NCI-H1105 treated with DMSO at 0.1 percent for 48 hours (cell line): ENCODE measurements around the gene SLC22A6.
A peak's percentile ranks its signal among the peaks of the same experiment; 100 is the strongest.

Experiments used
- DNase-seq: peaks from one replicate; lab custom pipeline; 2025; lab: John Stamatoyannopoulos, UW

SLC22A6 gene

DNA sequence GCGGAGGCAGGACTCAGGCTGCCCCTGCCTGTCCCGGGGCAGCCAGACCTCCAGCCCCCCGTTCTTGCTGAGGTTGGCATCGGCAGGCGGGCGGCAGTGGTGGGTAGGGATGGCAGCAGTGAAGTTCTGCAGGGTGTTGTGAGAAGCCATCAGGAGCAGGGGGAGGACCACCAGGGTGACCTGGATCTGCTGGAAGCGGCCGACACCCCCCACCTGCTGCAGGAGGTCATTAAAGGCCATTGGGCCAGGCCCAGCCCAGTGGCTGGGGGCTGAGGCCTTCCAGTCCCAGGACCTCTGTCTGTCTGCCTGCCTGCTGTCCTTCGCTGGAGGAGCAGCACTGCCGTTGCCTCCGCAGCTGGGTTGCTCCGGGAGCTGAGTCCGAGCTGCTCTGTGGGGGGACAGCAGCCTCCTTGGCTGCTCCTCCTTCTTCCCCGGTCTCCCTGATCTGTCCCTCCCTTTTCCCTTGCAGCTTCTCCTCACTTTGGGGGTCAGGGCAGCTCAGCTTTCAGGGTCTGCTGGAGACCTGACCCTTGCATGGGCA lies at the start of gene SLC22A6:
Gene SLC22A6, minus strand, starts transcription at position 517 of the 541 bp plus-strand sequence. Its CDS starts 277 bp downstream, at position 240.
- DNase-seq: no peak

GRCh38 chr11:63032457-63032856 lies 47.7 kb upstream of the SLC22A6 start:
- DNase-seq: no peak

DNA sequence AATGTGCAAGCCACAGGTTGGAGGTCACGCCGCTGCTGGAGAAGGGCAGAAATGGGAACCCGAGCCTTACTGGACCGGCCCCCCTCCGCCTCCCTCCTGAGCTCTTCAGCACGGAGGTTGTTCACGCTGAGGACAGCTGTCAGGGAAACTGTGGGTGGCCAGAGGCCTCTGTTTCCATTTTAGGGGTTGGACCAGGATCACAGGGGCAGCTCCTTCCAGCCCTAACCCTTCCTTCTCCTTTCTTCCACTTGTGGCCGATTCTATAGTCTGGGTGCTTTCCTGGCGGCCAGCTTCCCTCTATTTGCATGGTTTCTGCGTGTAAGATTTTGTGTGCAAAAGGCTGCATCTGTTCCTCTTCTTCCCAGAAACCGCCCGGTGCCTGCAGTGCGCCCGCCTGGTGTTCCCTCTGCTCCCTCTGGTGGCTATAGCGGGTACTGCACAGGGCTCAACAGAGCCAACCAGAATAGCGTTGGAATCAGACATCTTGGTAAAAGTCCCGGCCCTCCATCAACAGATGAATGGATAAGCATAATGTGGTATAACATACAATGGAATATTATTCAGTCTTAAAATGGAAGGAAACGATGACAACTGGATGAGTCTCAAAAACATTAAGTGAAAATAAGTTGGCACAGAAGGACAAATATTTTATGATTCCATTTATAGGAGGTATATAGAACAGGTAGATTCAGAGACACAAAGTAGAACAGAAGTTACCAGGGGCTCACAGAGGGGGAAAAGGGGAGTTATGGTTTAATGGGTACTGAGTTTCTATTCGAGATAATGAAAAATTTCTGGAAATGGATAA lies 39.3 kb upstream of the SLC22A6 start:
- DNase-seq: peak; percentile 71

GRCh38 chr11:63023222-63023814 lies 38.6 kb upstream of the SLC22A6 start:
- DNase-seq: no peak

- no peak for DNase-seq
Measured at GRCh38 chr11:63022441-63022840, 37.7 kb upstream of the SLC22A6 start.

DNA sequence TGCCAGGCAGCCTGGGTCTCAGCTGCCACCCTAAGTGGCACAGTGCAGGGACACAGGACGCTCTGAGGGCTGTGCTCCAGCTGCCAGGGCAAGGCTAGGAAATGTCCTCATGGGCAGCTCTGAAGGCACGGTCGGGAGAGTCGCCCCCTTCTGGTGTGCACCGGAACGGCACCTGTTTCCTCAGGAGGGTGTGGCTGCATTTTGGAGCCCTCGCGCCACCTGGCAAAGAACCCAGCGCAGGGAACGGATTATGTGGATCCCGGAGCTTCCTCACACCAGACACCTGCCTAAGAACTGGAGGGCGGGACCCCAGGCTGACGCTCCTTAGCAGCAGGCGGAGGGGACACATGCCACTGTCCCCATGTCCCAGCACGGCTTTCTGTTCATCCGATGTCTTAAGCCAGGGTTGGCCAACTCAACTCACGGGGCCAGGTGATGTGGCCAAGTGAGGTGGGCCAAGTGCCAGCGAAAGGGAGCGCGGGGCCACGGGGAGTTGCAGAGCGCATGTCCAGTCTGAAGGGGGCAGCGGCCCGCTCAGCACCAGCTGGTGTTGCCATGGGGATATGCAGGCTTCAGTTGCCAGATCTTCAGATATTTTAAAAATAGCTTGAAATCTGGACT lies 36.0 kb upstream of the SLC22A6 start:
- peak; percentile 3 for DNase-seq

DNA sequence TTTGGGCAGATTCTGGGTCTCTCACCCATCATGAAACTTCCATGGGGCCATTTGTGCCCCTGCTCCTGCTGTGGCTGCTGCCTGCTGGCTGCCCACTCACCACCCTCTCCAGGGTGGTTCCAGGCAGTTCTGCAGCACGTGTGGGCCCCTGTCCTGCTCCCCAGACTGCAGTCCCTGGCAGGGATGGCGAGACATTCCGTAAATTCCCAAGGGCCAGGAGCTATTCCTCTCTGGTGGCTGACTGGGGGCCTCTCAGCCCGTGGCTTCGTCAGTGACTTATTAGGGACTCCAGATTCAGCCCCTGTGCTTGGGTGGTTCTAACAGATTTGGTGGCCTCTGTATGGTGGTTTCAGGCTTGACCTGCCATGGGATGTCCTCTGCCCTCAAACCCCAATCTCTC lies 34.7 kb upstream of the SLC22A6 start:
- no peak for DNase-seq

DNA sequence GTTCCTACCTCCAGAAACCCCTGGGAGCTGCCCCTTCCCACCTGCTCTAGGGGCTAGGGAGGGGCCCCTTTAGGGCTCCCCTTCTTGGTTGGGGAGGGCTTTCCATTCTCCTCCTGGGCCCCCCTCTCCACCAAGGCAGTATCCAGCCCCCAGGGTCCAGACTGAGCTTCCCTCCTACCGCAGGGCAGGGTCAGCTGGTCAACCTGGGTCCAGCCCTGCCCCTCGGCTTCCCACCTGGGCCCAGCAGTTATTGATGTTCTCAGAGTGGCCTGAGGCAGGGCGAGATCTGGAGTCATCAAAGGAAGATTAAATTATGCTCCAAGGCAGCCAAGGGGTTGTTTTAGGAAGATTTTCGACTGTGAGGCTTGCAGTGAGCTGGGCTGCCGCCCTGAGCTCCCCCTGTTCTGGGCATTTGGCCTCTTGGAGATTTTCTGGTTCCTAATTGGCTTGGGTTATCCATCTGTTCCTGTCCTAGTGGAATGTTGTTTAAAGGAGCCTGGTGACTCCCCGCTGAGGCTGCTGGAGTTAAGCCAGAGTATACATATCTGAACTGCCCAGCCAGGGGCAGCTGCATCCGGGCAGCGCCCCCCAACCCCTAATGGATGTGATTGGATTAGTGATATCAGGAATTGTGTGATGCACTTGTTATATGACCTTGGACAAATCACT lies 32.7 kb upstream of the SLC22A6 start:
- peak; percentile 44 for DNase-seq

GRCh38 chr11:63015521-63016215 lies 30.9 kb upstream of the SLC22A6 start, which contains the start of gene SLC22A8:
SLC22A8 (minus strand) TSS chr11:63015841; CDS start chr11:63014958, 883 bp downstream.
- DNase-seq: no peak

DNA sequence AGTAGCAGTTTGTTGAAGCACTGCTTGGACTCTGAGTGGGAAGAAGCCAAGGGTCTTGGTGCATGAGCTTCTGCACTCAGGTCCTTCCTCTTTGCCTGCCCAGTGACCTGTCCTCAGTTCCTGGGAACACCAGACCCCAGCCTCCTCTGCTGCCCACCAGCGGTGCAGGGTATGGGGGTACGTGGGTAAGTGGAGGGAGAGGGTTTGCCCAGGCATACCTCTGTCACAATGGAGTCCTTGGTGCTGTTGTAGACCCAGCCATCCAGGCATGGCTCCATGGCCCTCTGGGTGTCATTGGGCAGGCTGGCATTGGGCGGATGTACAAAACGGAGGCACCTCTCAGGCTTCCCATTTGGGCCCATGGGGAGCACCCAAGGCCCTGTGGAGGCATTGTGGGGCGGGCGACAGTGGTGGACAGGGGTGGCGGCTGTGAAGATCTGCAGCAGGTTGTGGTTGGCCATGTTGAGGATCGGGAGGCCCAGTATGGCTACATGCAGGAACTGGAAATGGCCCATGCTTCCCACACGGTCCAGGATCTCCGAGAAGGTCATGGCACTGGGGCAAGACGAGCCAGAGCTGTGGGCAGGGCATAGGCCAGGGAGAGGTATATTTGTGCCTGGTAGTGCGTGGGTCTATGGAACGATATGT lies 29.8 kb upstream of the SLC22A6 start:
- DNase-seq: no peak

GRCh38 chr11:63012839-63013238 lies 28.1 kb upstream of the SLC22A6 start:
- no peak for DNase-seq

- no peak for DNase-seq
Measured at GRCh38 chr11:63012430-63012829, 27.7 kb upstream of the SLC22A6 start.

DNA sequence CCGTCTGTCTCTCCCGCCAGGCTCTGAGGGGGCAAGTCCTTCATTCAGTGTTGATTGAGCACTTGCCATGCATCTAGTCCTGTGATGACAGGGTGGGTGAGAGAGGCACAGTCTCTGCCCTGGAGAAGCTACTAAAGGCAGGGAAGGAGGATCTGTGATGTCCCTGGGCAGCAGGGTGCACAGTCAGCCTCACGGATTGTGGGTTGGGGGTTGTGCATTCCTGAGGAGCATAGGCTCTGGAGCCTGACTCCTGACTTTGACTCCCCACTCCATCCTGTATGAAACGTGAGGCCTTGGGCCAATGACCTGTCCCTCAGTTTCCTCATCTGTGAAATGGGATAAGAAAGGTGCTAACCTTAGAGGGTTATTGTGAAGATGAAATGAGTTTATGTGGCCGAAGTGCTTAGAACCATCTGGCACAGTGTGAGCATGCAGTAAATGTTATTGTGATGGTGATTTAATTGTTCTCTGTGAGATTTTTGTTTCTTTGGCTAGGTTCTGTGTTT lies 26.2 kb upstream of the SLC22A6 start:
- DNase-seq: no peak

DNA sequence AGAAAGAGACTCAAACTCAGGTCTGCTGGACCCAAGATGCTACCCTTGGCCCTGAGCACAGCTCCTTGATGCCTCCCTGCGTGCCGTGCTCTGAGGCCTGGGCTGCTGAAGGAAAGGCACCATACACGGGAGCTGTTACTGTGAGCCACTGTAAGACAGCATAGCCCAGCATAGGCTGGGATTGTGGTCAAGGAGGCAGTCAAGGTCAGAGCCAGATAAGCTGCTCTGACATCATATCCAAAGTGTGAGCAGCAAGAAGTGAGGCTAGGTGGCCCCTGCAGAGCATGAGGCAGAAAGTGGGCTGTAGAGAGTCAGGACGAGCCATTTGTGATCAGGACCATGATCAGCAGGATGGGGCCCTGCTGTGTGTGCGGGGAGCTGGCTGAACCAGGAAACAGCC lies 23.2 kb upstream of the SLC22A6 start:
- no peak for DNase-seq

- no peak for DNase-seq
Measured at GRCh38 chr11:63001456-63001855, 16.7 kb upstream of the SLC22A6 start.

- DNase-seq: no peak
Measured at GRCh38 chr11:62999649-63000048, 14.9 kb upstream of the SLC22A6 start.

DNA sequence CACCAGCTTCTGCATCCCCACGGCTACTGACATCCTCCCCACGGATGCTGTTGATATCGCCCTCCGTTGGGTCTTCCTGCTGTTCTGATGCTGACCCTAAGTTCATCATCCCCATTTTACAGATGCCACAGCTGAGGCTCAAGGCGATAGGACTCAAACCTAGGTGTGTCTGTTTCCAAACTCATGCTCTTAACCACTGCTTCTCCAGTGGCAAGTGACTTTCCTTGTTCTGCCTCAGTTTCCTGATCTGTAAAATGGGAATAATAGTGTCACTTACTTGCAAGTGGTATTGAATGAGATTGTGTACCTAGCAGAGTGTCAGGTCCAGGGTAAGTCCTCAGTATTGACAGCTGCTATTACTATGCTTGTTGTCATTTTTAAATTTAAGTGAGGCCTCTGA lies 14.4 kb upstream of the SLC22A6 start:
- no peak for DNase-seq

- DNase-seq: no peak
Measured at GRCh38 chr11:62996271-62996670, 11.5 kb upstream of the SLC22A6 start.

GRCh38 chr11:62994775-62995174 lies 10.0 kb upstream of the SLC22A6 start:
- no peak for DNase-seq

- DNase-seq: no peak
Measured at GRCh38 chr11:62988276-62988675, 3.5 kb upstream of the SLC22A6 start.
